Endodermal cell (in vitro differentiated cells): ENCODE data around the gene FAF2. TPM values are rescaled to one million over a fixed set of nuclear protein-coding genes. Genes with fewer than 3 reads are reported as not detected.

Experiments
- DNase-seq: peaks from one replicate; pipeline ENCODE4 v3.0.0-alpha.2; 2017
- H3K27ac ChIP-seq: 2 replicates; pipeline ENCODE4 v1.5.1; 2013; ENCODE audit warnings: mild to moderate bottlenecking, low read depth, low read length, moderate library complexity
- H3K27me3 ChIP-seq: 2 replicates; pipeline ENCODE4 v1.6.1; 2013; ENCODE audit warnings: mild to moderate bottlenecking, low read length, moderate library complexity; ENCODE audit not compliant: insufficient read depth, control insufficient read depth, poor library complexity, severe bottlenecking
- H3K36me3 ChIP-seq: 2 replicates; pipeline ENCODE4 v1.7.0; 2013; ENCODE audit warnings: mild to moderate bottlenecking, low read length, moderate library complexity; ENCODE audit not compliant: control insufficient read depth, insufficient read depth
- H3K4me1 ChIP-seq: one replicate; pipeline ENCODE4 v1.7.0; 2013; ENCODE audit warnings: low read length; ENCODE audit not compliant: control insufficient read depth, insufficient read depth
- H3K4me3 ChIP-seq: 2 replicates; pipeline ENCODE4 v1.5.1; 2013; ENCODE audit warnings: mild to moderate bottlenecking, low read length, moderate library complexity
- H3K9ac ChIP-seq: 2 replicates; pipeline ENCODE4 v1.6.1; 2013; ENCODE audit warnings: mild to moderate bottlenecking, low read length, moderate library complexity; ENCODE audit not compliant: poor library complexity, severe bottlenecking; ENCODE audit errors: extremely low read depth
- H3K9me3 ChIP-seq: 2 replicates; pipeline ENCODE4 v1.6.1; 2013; ENCODE audit warnings: mild to moderate bottlenecking, low read length, moderate library complexity; ENCODE audit not compliant: control insufficient read depth
- H3K27ac Mint-ChIP-seq: 2 replicates; pipeline ENCODE4 v1.8.0; 2020; ENCODE audit warnings: mixed read lengths
- H3K27me3 Mint-ChIP-seq: 2 replicates; pipeline ENCODE4 v1.8.0; 2021; ENCODE audit warnings: mild to moderate bottlenecking, mixed read lengths; ENCODE audit not compliant: insufficient read depth
- H3K36me3 Mint-ChIP-seq: 2 replicates; pipeline ENCODE4 v1.8.0; 2020; ENCODE audit warnings: low read depth, mixed read lengths
- H3K4me1 Mint-ChIP-seq: 2 replicates; pipeline ENCODE4 v1.8.0; 2020; ENCODE audit warnings: mixed read lengths
- H3K4me3 Mint-ChIP-seq: 2 replicates; pipeline ENCODE4 v1.8.0; 2020; ENCODE audit warnings: mild to moderate bottlenecking, moderate library complexity, mixed read lengths
- H3K9me3 Mint-ChIP-seq: 2 replicates; pipeline ENCODE4 v1.8.0; 2020; ENCODE audit warnings: mild to moderate bottlenecking, mixed read lengths
- WGBS, 2 experiments: methylation state at CpG; one replicate each; pipeline versions ENCODE4 v1.1.5 to v1.1.7; 2013; ENCODE audit warnings: missing lambda C conversion rate in 2 of 2, mixed read lengths in 1 of 2; ENCODE audit not compliant: insufficient coverage in 1 of 2, insufficient read length in 1 of 2; 5-methylcytosine and 5-hydroxymethylcytosine counted together
- total RNA-seq, 2 donors: library from RNA; stranded (reverse); fragmentation: NEBNext Ultra II Directional in 1 of 2; extraction: Animal tissue kit (Norgen Biotek cat#: 25700) in 1 of 2; gene quantifications; 2 replicates in 1 of 2; 3 replicates in 1 of 2; pipeline ENCODE4 v1.2.1, GENCODE V29; 2021
- TF ChIP-seq, protein P1 (sequence below): fragments of 200-600 bp; sonication (generic); conservative IDR thresholded peaks from 2 replicates; pipeline ENCODE4 v1.5.0; 2021; ENCODE audit warnings: antibody characterized with exemption, mild to moderate bottlenecking

FAF2 gene
- total RNA-seq, 2 donors from 2014 or later: 42.9 to 53.0 TPM

DNA sequence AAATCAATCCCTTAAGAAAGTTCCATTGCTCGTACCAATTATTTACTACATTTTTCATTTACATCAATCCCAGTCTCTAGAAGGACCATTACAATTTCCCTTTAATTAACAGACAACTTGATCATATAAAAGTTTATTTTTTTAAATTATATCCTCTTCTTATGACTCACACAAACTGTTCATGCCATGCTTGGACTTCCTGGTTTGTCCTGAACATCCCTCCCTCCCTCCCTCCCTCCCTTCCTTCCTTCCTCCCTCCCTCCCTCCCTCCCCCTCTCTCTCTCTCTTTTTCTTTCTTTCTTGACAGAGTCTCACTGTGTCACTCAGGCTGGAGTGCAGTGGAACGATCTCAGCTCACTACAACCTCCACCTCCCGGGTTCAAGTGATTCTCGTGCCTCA is 20.2 kb upstream of the FAF2 start:
- Mint-ChIP-seq H3K36me3 (peaks cover 10% of the 10 kb centered on the region), H3K27ac (no peak overlapping the region), H3K9me3 (peaks cover 48% of the 10 kb centered on the region), H3K4me1 (no peaks in the 10 kb centered on the region), H3K27me3 (peaks cover 11% of the 10 kb centered on the region), H3K4me3 (no peak overlapping the region)
- Histone ChIP-seq H3K27ac (no peak overlapping the region), H3K4me3 (no peak overlapping the region), H3K4me1 (peaks cover 3% of the 10 kb centered on the region), H3K36me3 (no peaks in the 10 kb centered on the region), H3K27me3 (no peaks in the 10 kb centered on the region), H3K9ac (no peak overlapping the region), H3K9me3 (peaks cover 65% of the 10 kb centered on the region)
- no peak for DNase-seq
- TF ChIP-seq, protein P1, sequence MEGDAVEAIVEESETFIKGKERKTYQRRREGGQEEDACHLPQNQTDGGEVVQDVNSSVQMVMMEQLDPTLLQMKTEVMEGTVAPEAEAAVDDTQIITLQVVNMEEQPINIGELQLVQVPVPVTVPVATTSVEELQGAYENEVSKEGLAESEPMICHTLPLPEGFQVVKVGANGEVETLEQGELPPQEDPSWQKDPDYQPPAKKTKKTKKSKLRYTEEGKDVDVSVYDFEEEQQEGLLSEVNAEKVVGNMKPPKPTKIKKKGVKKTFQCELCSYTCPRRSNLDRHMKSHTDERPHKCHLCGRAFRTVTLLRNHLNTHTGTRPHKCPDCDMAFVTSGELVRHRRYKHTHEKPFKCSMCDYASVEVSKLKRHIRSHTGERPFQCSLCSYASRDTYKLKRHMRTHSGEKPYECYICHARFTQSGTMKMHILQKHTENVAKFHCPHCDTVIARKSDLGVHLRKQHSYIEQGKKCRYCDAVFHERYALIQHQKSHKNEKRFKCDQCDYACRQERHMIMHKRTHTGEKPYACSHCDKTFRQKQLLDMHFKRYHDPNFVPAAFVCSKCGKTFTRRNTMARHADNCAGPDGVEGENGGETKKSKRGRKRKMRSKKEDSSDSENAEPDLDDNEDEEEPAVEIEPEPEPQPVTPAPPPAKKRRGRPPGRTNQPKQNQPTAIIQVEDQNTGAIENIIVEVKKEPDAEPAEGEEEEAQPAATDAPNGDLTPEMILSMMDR: no peak
- WGBS, 2 experiments: 88 to 95% methylated on average over 3 to 4 of the region's 4 CpGs

DNA sequence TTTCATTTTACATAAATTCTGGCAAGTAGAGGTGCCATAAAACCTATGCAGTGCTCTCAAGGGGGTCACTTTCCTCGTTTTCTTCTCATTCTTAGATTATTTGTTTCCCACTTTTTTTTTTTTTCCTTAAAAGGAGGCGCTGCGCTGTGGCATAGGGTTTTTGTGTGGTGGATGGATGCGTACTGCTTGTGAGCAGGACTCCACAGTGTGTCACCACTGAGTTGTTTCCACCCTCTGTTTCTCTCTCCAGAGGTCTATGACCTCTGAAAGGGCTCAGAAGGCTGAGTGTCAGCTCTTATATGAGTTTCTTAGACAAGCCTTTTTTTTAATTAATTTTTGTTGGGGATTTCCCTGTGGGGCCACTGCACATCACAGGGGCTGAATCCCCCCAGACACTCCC is 18.2 kb upstream of the FAF2 start:
- H3K36me3 ChIP-seq: no peaks in the 10 kb centered on the region
- H3K27ac Mint-ChIP-seq: no peak overlapping the region
- no peak for DNase-seq
- H3K36me3 Mint-ChIP-seq: peaks cover 6% of the 10 kb centered on the region
- H3K9me3 ChIP-seq: peaks cover 47% of the 10 kb centered on the region
- no peak overlapping the region for H3K9ac ChIP-seq
- H3K27me3 Mint-ChIP-seq: peaks cover 11% of the 10 kb centered on the region
- no peaks in the 10 kb centered on the region for H3K4me1 Mint-ChIP-seq
- H3K4me1 ChIP-seq: peaks cover 3% of the 10 kb centered on the region
- H3K4me3 Mint-ChIP-seq: no peak overlapping the region
- 67 to 78% methylated on average over 1 to 4 of the region's 4 CpGs for WGBS, 2 experiments
- no peaks in the 10 kb centered on the region for H3K27me3 ChIP-seq
- H3K27ac ChIP-seq: no peak overlapping the region
- H3K4me3 ChIP-seq: no peak overlapping the region
- TF ChIP-seq, protein P1: peak; percentile 29
- H3K9me3 Mint-ChIP-seq: peaks cover 38% of the 10 kb centered on the region

DNA sequence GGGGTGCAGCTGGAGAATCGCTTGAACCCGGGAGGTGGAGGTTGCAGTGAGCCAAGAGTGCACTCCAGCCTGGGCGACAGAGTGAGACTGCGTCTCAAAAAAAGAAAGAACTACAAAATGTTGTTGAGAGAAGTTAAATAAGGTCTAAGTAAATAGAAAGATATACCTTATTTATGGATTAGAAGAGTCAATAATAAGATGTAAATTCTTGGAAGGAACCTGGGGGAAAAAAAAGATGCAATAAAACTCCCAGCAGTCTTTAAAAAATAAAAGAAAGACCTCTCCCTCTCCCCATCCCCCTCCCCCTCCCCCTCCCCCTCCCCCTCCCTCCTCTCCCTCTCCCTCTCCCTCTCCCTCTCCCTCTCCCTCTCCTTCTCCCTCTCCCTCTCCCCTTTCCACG is 15.5 kb upstream of the FAF2 start:
- Mint-ChIP-seq H3K27ac (no peak overlapping the region), H3K4me1 (no peaks in the 10 kb centered on the region), H3K4me3 (no peak overlapping the region), H3K27me3 (peaks cover 7% of the 10 kb centered on the region), H3K9me3 (peaks cover 27% of the 10 kb centered on the region), H3K36me3 (peaks cover 6% of the 10 kb centered on the region)
- no peak for DNase-seq
- Histone ChIP-seq H3K4me1 (peaks cover 3% of the 10 kb centered on the region), H3K9me3 (peaks cover 29% of the 10 kb centered on the region), H3K36me3 (no peaks in the 10 kb centered on the region), H3K4me3 (peak overlapping the region; percentile 49), H3K27ac (no peak overlapping the region), H3K9ac (no peak overlapping the region), H3K27me3 (no peaks in the 10 kb centered on the region)
- TF ChIP-seq, protein P1: no peak
- 88 to 94% methylated on average over 5 of the region's 5 CpGs for WGBS, 2 experiments
